HG02678 (cell line): ENCODE results near the gene KRT5.
"Not testable (repeated sequence)": the region's sequence is repeated elsewhere in the genome, so short reads cannot be mapped to it uniquely, and the experiment has no call there.

Source experiments
- ATAC-seq: cut with Tn5 transposase; IDR thresholded peaks from one replicate; pipeline ENCODE4 v1.9.1; 2021; ENCODE audit warnings: mild to moderate bottlenecking, moderate library complexity; ENCODE audit not compliant: unreplicated experiment

KRT5 gene

DNA sequence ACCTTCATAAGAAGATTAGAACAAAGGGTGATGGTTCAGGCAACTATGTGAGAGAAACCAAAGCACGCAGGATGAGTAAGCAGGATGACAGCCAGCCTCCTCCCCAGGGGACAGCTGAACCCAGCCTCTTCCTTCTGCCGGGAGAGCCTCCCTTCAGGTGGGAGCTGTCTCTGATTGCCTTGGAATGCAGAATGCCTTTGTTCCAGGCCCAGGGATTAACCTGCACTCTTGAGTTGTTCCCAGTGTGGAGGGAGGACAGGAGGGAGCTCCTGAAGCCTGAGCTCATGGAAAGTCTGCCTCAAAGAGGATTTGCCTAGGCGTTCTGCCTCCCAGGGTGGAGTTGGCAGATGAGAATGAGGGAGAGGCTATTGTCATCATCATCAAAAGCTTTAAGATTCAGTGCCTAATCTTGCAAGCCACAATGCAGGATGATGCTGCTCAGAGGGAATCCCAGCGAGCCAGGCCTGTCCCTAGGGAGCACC is 23.6 kb downstream of the KRT5 start:
- no peak for ATAC-seq

DNA sequence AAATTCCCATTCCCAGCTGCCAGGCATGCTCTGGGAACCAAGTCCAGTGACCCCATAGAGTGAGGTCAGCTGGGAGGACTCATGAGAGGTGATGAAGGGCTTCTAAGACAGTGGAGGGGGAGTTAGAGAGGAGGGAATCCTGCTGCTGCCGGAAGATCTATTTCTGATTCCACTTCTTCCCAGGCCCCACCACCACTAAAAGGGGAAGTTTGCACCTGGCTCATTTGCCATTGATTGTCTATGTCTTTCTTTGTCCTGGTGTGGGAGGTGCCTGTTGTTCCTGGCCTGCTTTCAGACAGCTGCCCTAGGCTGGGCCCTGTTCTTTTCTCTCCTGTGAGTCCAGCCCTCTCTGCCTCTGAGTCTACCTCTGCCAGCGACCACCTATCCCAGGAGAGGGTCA is 24.1 kb downstream of the KRT5 start:
- no peak for ATAC-seq

DNA sequence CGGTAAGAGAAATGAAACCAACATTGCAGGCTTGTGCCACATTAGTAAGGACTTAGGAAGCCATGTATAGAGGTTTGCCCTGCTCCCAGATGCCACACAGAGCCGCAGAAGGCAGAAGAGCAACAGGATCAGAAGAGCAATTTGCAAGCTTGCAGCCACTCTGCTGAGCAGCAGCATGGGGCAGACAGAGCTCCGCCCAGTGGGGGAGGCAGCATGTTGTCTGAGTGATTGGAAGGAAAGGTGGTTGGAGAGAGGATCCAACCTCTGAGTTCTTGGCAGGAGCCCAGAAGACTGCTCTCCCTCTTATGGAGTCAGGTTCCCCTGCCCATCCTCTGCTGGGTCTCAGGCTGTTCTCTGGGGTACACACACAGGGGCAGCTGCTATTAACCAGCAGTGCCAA is 24.8 kb downstream of the KRT5 start:
- no peak for ATAC-seq

DNA sequence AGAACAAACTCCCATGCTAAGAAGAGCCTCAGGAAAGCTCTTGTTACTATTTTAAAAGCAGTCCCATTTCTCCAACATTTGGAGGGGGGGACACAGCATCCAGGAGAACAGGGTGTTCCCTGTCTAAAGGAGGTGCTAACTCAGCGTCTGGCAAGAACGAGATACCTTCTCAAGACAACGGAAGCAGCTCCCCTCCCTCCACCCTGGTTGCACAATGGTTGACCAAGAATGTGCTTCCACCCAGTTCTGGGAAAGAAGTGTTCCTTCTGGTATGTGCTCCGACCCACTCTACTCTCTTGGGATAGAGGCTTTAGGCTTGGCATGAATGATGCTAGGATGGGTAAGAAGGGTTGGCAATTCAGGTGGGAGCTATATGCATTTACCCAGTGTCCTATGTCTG is 25.7 kb downstream of the KRT5 start:
- no peak for ATAC-seq

DNA sequence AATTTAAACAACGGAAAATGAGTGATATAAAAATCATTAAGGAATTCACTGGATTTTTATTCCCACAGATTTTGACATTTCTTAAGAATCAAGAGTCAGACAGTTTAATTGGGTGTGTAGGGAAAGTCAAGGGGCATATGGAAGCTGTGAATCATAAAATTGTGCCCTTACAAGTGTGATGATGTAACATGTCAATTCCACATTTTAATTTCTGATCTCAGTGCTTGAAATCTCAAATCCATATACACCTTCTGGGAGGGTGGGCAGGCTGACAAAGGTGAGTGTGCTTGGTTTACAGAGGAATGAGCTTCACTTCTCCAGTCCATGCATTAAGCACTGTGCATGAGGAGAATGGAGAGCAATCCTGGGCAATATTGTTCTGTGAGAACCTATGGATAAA is 26.1 kb downstream of the KRT5 start:
- ATAC-seq = no peak

DNA sequence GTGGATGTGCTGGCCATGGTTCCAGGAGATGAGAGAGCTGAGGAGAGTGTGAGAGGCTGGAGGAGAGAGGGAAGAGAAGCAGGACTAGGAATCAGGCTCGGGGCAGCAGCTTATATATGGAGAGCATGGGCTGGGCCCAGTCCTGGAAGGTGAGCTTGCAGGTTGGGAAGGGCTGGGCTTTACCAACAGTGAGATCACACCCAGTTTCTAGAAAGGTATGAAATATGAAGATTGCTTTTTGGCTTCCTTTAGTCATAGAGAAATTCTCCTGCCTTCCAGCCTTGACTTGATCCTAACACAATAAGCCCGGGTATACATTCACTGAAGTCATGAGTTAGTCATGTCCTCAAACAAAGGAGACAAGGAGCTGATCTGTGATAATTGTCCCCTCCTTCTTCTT is 27.0 kb downstream of the KRT5 start, which contains the start of gene KRT6A:
TSS of gene KRT6A (minus strand) at position 86 of the 400 bp plus-strand sequence. CDS start at position 17, 69 bp downstream.
- ATAC-seq = no peak

DNA sequence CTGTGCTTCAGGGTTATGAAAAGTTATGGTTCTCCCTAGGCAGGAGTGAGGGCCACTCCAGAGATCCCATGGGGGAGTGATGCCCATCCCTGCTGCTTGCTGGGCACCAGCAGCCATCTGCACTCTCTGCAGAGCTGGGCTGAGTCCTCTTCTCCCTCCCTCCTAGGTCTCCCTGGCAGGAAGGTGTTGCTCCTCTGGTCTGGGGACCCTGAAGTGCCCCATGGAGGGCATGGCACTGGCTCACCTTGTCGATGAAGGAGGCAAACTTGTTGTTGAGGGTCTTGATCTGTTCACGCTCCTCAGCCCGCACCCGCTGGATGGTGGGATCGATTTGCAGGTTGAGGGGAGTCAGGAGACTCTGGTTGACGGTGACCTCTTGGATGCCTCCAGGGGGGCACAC is 27.8 kb downstream of the KRT5 start:
- not testable (repeated sequence) for ATAC-seq

DNA sequence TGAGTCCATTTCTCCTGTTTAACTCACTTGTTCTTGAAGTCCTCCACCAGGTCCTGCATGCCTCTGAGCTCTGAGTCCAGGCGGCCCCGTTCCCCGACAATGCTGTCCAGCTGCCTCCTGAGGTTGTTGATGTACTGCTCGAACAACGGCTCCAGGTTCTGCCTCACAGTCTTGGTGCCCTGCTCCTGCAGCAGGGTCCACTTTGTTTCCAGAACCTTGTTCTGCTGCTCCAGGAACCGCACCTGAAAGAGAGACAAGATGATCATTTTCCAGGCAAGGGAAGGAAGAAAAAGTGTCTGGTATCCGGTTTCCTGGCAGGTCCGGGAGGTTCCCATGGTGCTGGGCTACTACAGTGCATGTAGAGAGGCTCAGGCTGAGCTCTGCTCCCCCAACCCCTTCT is 28.7 kb downstream of the KRT5 start:
- ATAC-seq = not testable (repeated sequence)

DNA sequence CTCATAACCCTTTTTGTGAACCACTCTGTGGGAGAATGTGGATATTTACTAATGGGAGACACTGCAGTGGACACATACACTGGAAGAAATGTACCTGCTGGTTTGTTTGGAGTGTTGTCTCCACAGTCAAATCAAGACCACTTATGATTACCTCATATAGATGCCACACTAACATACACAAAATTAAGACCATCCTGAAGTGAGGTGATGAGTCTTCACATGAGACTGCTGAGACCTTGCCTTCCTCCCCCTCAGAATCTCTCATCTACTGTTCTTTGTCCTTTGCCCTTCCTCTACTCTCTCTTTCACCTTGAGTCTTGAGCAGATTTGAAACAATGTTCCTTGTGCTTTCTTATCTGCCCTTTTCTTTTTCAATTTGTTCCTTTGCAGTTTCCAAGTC is 31.5 kb downstream of the KRT5 start:
- no peak for ATAC-seq

DNA sequence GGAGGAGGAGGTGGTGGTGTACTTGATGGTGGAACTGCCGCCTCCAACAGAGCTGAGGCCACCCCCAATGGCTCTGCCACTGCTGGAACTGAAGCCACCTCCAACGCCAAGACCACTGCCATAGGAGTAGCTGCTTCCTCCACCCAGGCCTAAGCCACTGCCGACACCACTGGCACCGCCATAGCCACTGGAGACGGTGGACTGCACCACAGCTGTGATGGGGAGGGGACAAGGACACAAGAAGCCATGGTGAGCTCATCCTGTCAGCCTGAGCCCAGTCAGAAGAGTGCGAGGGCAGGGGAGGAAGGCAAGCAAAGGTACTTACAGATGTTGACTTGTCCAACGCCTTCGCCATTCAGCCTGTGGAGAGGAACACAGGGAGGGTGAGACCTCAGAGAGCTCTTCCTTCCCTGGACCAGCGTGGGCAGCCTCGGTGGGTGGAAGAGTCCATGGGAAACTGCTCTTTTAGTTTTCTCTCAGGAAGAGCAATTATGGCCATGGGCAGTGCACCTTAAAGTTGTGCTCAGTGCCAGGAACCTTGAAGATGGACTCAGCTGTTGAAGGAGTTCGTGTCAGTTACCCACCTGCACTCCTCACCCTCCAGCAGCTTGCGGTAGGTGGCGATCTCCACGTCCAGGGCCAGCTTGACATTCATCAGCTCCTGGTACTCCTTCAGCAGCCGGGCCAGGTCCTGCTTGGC is 32.3 kb downstream of the KRT5 start:
- not testable (repeated sequence) for ATAC-seq

DNA sequence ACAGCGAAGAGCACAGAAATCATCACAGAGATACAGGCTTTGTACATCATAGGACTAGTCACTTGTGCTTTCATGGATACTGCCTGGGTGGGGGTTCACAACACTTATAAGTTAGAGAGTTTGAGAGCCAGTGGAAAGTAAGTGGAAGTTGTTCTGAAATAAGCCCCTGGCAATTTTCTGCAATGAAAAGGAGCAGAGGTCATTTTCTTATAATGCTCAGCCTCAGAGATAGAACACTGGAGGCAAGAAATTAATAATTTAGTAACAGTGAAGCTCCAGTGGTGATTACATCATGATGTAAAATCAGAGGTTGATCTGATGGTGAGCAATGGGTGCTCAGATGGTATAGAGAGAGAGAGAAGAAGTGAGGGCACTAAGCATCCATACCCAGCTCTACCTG is 33.0 kb downstream of the KRT5 start:
- ATAC-seq = no peak

DNA sequence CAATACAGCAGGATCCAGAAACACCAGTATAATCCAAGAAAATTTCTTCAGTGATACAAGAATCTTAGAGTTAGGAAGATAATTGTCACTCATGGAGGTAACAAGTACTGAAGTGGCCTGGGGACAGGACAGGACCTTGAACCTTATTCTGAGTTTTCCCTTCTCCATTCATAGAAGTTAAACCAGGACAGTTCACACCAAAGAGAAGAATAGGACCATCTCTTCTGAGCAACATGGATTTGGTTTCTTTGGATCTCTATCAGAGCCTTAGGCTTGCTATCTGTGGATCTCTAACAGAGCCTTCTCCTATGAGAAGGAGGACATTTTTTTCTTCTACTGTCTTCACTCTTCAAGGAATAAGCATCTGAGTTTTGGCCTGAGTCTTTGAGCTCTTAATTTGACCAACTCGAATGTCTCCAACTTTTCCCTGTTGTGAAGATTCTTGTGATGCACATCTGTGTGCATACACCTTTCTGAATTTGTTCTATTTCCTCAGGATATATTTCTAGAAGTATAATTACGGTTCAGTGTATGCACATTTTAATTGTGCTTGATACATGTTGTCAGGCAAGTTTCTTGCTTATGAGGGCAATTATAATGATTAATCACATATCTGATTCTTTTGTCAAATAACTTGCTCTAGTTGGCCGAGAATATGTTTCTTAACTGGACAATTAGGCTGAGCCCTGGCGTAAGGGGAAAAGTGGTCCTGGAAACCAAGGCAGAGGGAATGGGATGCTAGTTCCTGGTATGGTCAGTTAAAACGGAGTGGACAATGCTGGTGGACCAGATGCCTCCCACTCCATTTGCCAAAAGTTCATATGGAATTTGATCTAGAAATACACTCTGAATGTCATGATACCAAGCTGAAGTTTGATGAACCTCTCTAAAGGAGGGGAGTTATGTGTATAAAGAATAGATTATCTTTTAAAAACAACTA is 33.8 kb downstream of the KRT5 start:
- no peak for ATAC-seq

DNA sequence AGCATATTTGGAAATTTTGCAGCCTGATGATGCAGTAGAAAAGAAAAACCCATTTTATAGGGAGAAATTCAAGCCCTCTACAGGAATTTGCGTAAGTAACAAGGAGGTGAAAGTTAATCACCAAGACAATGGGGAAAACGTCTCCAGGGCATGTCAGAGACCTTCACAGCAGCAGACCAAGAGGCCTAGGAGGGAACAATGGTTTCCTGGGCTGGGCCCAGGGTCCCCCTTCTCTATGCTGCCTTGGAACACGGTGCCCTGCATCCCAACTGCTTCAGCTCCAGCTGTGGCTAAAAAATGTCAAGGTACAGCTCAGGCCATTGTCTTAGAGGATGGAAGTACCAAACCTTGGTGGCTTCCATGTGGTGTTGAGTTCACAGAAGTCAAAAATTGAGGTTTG is 40.1 kb downstream of the KRT5 start:
- ATAC-seq = no peak

DNA sequence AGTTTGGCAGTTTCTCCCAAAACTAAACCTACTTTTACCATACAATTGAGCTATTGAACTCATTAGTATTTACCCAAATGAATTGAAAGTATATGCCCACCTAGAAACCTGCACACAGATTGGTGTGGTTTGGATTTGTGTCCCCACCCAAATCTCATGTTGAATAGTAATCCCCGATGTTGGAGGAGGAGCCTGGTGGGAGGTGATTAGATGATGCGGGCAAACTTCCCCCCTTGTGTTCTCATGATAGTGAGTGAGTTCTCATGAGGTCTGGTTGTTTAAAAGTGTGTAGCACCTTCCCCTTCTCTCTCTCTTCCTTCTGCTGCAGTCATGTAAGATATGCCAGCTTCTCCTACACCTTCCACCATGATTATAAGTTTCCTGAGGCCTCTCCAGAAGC is 42.5 kb downstream of the KRT5 start:
- no peak for ATAC-seq

DNA sequence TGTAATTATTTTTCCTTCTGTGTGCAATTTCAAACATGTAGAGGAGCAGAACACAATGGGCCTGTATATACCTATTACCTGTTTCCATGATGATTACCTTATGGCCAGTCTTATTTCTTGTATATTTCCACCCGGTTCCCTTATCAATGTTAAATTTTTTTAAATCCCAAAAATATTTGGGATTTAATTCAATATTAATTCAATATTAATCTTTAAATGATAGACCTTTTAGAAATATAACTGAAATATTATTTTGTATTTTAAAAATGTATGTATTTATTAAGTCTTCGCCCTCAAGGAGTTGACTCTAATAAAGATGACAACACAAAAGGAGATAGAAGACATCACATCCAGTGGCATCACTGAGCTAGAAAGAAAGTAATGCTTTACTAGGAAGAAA is 46.0 kb downstream of the KRT5 start:
- no peak for ATAC-seq

DNA sequence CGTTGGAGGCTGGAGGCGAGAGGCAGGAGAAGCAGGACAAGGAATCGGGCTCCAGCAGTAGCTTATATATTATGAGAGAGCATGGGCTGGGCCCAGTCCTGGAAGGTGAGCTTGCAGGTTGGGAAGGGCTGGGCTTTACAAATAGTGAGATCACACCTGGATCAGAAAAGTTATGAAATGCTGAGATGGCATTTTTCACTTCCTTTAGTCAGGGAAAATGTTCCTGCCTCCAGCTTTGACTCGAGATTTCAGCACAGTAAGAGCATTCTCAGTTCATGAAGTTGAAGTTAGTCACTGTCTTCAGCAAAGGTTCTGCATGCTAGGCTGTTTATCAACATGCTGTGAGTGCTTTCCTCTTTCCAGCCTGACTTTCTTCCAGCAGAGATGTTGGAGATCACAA is 46.4 kb downstream of the KRT5 start, which contains the start of gene KRT6C:
TSS of gene KRT6C (minus strand) at position 38 of the 400 bp plus-strand sequence. CDS start 68 bp downstream, outside the sequence.
- no peak for ATAC-seq

DNA sequence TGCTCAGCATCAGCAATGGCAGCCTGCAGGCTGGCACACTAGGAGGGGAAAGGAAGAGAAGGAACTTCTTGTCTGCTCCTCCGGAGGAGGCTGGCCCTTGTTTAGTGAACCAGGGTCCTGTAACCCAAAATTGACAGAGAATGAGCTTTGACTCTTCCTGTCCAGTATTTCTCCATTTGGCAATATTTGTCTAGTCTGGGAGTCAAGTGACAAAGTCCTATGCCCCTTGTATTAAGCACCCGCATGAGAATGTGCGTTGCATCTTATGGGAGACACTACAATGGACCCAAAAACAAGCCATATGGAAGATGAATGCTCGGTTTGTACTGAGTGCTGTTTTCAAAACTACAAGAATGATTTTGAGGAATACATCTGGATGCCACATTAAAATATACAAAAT is 50.3 kb downstream of the KRT5 start:
- no peak for ATAC-seq

DNA sequence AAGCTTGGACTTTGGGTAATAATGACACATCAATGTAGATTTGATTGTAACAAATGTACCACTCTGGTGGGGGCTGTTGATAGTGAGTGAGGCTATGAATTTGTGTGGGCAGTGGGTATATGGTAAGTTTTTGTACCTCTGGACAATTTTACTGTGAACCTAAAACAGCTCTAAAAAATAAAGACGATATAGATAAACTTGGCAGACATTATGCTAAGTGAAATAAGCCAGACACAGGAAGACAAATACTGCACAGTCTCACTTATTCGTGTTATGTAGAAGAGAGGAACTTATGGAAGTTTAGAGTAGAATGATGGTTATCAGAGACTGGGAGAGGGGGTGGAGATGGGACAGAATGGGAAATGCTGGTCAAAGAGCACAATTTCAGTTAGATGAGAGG is 55.3 kb downstream of the KRT5 start:
- ATAC-seq = no peak
